ENCODE data around the gene GTF2I.
"Not testable (repeated sequence)": the region's sequence is repeated elsewhere in the genome, so short reads cannot be mapped to it uniquely, and the experiment has no call there.

The GTF2I gene

DNA sequence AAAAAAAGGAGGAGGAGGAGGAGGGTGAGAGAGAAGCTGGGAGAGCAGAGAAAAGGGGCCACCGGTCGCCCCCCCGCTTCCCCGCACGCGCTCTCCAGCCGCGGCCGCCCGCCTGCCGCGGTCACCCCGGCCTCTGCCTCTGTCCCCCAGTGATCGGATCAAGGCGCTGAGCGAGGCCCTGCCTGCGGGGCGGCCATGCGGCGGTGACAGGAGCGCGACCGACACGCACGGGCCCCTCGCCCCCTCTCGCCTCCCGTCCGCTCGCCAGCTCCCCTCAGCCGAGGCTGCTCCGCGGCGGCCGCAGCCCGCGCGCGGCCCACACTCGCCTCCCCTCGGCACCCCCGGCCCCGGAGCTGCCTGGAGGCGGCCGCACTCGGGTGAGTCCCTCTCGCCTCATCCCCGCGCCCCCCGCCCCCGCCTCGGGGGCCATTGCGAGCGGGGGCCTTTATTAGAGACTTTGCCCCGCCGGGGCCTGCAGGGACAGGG, at the start of gene GTF2I:
Gene GTF2I, plus strand, starts transcription at position 27 of the 486 bp plus-strand sequence. CDS start 31,411 bp downstream, outside the sequence.
- no peak for DNase-seq (ENCODE audit: low read depth, low spot score)

DNA sequence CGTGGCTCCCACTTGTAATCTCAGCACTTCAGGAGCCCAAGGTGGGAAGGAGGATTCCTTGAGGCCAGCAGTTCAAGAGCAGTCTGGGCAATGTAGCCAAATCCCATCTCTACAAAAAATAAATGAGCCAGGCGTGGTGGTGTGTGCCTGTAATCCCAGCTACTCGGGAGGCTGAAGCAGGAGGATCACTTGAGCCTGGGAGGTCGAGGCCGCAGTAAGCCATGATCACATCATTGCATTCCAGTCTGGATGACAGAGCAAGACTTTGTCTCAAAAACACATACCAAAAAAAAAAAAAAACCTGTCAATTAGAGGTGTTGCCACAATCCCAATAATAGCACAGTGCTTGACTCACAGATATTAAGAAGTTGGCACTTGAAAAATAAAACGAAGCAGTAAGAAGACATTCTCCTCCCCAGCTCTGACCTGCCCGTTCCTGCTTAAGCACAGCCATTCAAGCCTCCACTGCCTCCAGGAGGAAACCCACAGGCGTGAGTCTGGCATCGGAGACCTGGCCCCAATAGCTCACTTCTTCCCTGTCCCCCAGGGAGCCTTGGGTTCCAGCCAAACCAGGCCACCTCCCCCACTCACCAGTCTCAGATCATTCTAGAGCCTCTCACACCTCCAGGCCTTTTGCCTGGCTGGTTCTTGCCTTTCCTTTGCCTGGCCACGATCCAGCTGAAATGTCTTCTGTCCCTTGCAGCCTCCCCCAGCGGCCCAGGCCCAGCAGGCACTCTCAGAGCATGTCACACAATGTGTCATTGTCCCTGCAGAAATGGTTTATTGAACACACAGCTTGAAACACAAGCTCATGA, 45.3 kb upstream of the GTF2I start:
- DNase-seq (ENCODE audit: low read depth, low spot score): no peak

DNA sequence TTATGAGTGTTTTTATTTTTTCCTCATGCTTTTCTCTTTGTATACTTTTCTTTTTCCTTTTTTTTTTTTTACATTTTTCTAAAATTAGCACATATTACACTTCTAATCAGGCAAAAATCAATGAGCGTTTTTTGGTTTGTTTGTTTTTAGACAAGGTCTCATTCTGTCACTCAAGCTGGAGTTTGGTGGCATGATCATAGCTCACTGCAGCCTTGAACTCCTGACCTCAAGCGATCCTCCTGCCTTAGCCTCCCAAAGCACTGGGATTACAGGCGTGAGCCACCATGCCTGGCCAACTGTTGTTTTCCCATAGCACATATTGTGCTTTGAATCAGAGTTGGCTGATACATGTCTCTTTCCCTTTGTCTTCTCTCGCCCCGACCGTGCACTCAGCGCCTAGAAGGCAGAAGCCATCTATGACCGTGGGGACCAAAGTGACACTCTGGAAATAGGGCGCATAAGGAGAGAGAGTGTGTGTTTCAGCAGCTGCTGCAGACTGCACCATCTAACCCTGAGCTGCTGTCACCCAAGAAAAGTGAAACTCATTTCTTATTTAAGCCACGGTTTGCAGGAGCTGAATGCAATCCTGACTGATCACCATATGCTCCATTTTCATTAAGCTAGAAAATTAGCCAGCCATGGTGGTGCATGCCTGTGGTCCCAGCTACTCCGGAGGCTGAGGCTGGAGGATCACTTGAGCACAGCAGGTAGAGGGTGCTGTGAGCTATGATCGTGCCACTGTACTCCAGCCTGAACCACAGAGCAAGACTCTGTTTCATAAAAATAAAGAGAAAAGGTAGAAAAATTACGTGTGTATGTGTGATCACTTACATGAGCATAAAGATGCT, 41.4 kb upstream of the GTF2I start:
- no peak for DNase-seq (ENCODE audit: low read depth, low spot score)

DNA sequence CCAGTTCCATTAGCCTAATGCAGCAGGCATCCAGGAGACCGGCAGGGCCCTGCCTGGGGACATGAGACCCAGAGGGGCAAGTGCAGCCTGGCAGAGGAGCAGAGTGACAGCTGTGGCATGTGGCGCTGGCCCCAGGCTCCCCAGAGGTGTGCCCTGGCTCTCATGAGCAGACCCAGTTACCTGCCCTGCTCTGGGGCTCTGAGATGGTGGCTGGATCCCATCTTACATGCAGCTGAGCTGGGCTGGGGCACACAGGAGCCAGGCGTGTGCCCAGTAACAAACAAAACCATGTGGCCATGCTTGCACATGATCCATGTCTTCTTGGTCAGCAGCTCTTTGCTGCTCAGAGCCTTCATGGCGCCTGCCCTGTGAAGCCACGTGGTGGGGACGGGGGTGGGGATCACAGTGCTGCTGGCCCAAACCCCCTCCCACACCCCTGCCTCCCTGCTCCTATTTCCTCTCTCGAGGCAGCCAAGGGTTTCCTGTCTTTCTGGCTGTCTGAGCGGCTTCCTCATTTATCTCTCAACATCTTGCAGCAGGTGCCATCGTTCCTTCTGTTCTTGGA, 40.3 kb upstream of the GTF2I start:
- no peak for DNase-seq (ENCODE audit: low read depth, low spot score)

DNA sequence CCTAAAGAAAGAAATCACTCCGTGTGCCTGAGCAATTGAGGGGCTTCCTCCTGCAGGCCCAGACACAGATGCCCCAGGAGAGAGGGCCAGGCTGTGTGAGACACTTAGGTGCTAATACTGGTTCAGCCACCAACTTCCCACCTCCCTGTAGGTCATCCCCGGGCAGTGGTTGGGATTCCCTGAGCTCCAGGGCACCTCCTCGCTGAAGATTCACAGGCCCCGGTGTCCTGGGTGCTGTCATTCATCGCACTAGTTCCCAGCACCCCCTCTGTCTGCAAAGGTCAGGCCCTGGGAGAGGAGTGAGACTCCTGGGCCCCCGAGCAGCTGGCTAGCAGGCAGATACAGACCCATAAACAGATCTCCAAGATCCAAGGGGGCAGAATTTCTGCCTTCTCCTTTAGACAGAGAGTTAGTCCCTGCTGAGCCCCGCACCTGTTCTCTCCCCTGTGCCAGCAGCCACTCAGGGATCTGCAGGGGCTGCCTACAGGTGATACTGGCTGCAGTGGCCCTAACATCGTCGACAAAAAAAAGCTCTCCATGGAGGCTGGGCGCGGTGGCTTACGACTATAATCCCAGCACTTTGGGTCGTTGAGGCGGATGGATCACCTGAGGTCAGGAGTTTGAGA, 38.2 kb upstream of the GTF2I start:
- no peak for DNase-seq (ENCODE audit: low read depth, low spot score)

DNA sequence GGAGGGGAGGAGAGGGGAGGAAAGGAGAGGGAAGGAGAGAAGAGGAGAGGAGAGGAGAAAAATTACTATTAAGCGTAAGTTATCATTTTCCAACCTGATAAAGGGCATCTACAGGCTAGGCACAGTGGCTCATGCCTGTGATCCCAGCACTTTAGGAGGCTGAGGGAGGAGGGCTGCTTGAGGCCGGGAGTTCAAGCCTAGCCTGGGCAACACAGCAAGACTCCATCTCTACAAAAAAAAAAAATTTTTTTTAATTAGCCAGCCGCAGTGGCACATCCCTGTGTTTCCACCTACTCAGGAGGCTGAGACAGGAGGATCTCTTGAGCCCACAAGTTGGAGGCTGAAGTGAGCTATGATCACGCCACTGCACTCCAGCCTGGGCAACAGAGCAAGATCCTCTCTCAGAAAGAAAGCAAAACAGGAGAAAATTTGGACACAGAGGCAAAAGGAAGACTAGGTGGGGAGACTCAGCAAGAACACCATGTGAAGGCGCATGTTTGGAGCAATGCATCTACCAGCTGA, 35.2 kb upstream of the GTF2I start:
- no peak for DNase-seq (ENCODE audit: low read depth, low spot score)

DNA sequence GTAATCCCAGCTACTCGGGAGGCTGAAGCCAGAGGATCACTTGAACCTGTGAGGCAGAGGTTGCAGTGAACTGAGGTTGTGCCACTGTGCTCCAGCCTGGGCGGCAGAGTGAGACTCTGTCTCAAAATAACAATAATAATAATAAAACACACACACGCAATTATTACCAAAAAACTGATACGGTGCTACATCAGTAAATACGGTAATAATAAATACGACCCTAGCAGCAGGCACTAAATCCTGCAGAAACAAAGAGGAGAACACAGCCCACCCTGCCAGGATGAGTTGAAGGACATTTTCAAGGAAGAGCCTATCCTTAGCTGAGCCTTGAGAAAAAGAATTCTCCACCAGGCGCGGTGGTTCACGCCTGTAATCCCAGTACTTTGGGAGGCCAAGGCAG, 34.4 kb upstream of the GTF2I start:
- DNase-seq (ENCODE audit: low read depth, low spot score): no peak

DNA sequence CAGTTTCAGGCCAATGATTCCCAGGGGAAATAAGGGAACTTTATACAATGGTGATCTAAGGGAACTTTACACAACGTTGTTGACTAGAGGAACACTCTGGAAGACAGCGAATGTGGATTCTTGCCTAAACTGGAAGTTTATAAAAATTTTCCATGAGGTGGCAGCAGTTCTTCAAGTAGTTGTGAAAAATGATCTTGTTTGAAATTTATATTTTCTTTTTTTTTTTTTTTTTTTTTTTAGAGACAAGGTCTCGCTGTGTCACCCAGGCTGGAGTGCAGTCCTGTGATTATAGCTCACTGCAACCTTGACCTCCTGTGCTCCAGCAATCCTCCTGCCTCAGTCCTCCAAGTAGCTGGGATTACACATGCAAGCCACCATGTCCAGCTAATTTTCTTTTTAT, 32.1 kb upstream of the GTF2I start:
- DNase-seq (ENCODE audit: low read depth, low spot score): no peak

DNA sequence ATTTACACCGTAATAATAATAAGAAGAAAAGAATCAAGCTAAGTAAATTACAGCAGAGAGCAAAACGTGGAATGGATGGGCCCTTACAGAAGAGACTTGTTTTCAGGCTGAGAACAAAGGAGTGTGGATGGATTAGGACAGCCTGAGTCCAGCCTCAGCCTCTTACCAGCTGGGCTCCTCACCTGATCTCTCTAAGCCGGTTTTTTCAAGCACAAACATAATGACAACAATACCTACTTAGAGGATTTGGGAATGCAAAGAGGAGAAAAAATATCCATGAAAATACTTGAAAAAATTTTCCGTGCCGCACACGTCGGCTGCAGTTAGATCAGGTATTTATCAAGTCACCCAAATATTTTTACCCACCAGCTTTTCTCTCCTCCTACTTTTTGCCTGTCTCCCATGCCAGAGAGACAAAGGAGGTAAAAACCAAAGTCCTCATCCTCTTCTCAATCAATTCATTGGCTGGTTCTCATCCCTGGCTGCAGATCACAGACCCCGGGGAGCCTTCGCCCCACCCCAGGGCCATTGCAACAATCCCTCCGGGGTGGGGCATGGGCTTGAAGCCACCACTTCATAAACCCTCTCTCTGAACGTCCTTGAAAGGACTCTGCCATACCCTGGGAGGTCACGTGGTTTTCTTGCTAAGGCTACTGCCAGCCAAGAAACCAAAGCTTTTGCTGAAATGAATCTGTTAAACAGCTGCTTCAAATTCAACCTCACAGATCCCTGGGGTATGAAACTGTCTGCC, 29.7 kb upstream of the GTF2I start:
- no peak for DNase-seq (ENCODE audit: low read depth, low spot score)

DNA sequence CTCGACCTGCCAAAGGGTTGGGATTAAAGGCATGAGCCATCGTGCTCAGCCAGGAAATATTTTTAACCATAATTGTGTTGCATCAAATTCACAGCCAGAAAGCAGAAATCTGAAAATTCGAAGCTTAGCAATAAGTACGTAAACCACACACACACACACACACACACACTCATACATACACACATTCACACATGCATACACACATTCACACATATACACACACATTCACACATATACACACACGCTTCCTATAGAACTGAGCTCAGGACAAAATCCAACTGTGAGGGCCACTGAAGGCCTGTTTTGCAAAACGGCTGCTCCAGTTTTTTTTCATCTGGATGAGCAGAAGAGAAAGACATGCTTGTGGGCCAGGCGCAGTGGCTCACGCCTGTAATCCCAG, 25.0 kb upstream of the GTF2I start:
- DNase-seq (ENCODE audit: low read depth, low spot score): no peak

DNA sequence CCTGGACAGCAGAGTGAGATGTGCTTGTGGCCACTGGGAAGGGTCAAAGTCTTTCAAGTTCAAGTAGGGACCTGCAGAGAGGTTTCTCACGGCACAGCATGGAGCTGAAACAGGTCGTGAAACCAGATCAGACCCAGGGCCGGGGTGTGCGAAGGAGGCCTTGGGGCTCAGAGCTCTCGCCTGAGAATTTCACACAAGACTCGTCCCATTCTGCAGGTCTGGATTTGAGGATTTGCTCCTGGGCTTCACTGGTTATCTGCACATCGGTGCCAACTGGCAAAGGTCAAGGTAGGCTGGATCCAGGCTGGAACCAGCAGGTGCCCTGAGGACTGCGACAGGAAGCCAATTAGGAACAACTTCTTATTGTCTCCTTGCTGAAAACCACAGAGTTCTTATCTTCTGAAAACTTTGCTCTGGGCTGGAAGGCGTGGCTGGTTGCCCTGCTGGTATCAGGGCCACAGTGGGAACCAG, 24.0 kb upstream of the GTF2I start:
- DNase-seq (ENCODE audit: low read depth, low spot score): no peak

DNA sequence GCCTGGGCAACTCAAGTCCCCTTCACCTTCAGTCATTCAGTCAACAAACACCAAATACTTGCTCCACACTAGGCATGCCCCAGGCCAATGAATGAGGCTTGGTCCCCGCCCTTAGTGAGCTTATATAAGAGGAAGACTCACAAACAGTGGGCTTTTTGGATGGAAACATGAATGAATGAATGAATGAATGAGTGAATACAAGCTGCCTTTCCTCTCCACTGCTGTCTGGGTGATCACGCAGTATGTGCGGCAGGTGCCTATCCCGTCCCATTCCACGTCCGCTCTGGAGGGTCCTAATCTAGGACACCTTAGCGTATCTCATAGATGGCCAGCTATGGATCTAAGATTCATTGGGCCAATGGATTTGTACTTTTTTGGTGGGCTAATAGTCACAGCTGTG, 19.8 kb upstream of the GTF2I start:
- no peak for DNase-seq (ENCODE audit: low read depth, low spot score)

DNA sequence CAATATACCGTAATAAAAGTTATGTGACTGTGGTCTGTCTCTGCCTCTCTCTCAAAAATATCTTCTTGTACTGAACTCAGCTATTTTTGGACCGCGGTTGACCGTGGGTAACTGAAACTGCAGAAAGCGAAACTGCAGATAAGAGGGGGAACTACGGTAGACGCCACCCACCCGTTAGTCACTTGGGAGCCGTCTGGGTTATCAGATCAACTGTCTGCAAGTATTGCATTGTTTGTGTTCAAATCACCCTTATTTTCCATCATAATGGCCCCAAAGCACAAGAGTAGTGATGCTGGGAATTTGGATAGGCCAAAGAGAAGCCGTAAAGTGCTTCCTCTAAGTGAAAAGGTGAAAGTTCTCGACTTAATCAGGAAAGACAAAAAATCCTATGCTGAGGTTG, 7.5 kb upstream of the GTF2I start:
- DNase-seq (ENCODE audit: low read depth, low spot score): peak; percentile 76

DNA sequence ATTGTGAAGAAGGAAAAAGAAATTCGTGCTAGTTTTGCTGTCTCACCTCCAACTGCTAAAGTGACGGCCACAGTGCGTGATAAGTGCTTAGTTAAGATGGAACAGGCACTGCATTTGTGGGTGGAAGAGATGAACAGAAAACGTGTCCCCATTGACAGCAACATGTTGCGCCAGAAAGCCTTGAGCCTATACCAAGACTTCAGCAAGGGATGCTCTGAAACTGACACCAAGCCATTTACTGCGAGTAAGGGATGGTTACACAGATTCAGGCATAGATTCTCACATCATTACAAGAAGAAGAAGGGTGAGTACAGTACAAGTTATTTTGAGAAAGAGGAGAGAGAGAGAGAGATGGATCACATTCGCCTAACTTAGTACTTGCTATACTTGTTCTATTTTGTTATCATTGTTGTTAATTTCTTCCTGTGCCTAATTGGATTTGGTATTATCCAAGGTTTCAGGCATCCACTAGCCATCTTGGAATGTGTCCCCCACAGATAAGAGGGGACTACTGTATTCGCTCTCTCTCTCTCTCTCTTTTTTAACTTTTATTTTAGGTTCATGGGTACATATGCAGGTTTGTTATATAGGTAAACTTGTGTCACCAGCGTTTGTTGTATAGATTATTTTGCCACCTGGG, 6.9 kb upstream of the GTF2I start:
- DNase-seq (ENCODE audit: low read depth, low spot score): not testable (repeated sequence)

DNA sequence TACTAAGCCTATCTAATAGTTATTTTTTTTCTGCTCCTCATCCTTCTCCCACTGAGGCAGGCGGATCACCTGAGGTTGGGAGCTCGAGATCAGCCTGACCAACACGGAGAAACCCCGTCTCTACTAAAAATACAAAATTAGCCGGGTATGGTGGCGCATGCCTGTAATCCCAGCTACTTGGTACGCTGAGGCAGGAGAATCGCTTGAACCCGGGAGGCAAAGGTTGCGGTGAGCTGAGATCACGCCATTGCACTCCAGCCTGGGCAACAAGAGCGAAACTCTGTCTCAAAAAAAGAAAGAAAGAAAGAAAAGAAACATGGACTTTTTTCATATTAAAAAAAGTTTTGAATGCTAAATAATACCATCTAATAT, 6.4 kb upstream of the GTF2I start:
- DNase-seq (ENCODE audit: low read depth, low spot score): not testable (repeated sequence)

DNA sequence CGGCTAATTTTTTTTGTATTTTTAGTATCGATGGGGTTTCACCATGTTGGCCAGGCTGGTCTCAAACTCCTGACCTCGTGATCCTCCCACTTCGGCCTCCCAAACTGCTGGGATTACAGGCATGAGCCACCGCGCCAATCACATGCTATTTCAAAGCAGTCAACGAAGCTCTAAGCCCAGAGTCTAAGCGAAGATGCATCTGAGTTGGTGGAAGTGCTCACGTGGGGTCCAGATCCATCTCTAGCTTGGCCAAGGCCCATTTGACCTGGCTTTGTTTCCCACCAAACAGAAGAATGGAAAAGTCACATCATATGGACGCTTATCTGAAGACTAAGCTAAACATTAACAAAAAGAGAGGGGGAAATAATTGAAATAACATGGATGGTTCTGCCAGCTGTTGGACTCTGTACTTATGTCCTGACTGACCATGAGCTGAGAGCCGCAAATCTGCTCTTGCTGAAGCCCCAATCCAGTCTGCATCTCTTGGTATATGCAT, 3.8 kb upstream of the GTF2I start:
- no peak for DNase-seq (ENCODE audit: low read depth, low spot score)

DNA sequence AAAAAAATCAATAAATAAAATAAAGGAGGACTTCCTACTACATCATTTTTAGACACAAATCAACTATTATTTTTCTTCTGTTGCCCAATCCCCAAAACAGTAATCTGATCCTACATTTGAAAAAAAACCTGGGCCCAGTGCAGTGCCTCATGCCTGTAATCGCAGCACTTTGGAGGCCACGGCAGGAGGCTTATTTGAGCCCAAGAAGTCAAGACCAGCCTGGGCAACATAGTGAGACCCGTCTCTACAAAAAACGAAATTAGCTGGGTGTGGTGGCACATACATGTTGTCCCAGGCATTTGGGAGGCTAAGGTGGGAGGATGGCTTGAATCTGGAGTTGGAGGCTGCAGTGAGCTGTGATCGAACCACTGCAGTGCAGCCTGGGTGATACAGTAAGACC, 2.7 kb upstream of the GTF2I start:
- DNase-seq (ENCODE audit: low read depth, low spot score): no peak

DNA sequence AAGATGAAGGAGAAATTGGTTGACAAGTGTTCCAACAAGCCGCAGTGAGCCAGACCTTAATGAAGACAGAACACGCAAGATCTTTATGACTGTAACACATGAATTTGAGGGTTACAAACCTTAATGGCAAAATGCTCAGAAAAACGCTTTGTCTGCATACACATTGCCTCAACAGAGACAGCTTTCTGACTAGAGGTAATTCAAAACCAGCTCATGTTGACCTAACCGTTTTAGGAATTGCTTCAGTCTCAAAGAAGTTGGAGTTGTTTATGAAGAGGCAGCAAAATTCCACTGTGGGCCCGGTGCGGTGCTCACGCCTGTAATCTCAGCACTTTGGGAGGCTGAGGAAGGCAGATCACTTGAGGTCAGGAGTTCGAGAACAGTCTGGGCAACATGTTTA, 2.2 kb upstream of the GTF2I start:
- DNase-seq (ENCODE audit: low read depth, low spot score): no peak

DNA sequence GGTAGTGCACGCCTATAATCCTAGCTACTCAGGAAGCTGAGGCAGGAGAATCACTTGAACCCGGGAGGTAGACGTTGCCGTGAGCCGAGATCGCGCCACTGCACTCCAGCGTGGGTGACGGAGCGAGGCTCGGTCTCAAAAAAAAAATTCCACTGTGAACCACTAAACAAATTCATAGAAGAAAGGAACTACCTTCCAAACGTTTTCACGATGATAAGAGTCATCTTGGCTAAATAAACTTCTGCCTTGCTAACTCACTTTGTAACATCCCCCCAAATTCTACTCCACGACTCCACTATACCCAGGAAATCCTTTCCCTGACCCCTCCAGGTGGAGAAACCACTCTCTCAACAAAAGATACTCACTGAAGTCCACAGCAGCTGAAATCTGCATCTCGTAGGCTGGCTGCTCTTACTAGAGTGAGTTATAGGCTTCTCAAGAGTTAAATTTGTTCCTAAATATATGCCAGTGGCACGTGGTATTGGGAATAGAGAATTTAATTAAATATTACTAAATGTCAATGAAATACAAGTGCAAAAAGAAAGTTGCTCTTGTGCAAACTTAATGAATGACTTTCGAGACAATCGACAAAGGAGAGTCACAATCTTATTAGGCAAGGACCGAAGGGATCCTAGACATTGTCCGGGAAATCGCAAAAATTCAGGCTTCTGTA, 1.6 kb upstream of the GTF2I start:
- no peak for DNase-seq (ENCODE audit: low read depth, low spot score)

DNA sequence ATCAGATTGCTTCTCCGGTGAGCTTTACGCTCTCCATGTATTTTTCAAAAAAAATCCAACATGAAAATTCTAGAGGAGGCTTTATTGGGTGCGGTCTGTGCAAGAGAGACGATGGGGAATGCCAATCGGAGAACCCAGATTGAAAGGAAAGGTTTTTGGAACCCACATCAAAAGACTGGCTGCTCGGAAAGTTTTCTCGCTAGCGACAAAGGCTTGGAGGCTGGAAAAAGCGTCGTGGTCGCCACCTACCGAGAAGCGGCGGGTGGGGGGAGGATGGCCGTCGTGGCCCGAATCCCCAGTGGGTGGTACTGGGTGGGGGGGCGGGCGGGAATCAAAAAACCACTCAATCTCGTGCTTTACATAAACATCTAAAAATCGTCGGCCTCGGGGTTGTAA, 1.1 kb upstream of the GTF2I start:
- DNase-seq (ENCODE audit: low read depth, low spot score): no peak
